Neuronal stem cell (in vitro differentiated cells): Measurements from ENCODE around the gene BAG3.

ENCODE experiments used
- DNase-seq: peaks from one replicate; pipeline ENCODE4 v3.0.0-alpha.2; 2013; ENCODE audit warnings: low spot score
- H2AFZ ChIP-seq: one replicate; pipeline ENCODE4 v1.6.1; 2013; ENCODE audit warnings: mild to moderate bottlenecking, low read length, inconsistent platforms
- H2AK5ac ChIP-seq: 2 replicates; pipeline ENCODE4 v1.6.1; 2013; ENCODE audit warnings: low read depth, mild to moderate bottlenecking, inconsistent platforms, low read length, moderate library complexity, mixed read lengths
- H2BK120ac ChIP-seq: 2 replicates; pipeline ENCODE4 v1.6.1; 2013; ENCODE audit warnings: low read depth, mild to moderate bottlenecking, inconsistent platforms, low read length, moderate library complexity, mixed read lengths
- H2BK12ac ChIP-seq: one replicate; pipeline ENCODE4 v1.6.1; 2013; ENCODE audit warnings: low read length, inconsistent platforms
- H2BK15ac ChIP-seq: 2 replicates; pipeline ENCODE4 v1.6.1; 2013; ENCODE audit warnings: mild to moderate bottlenecking, low read length, inconsistent platforms, mixed read lengths
- H2BK5ac ChIP-seq: one replicate; pipeline ENCODE4 v1.6.1; 2013; ENCODE audit warnings: inconsistent platforms, mild to moderate bottlenecking, low read length, moderate library complexity
- H3K14ac ChIP-seq: one replicate; pipeline ENCODE4 v1.6.1; 2013; ENCODE audit warnings: low read length, inconsistent platforms
- H3K18ac ChIP-seq: 2 replicates; pipeline ENCODE4 v1.6.1; 2013; ENCODE audit warnings: low read length, inconsistent platforms
- H3K23ac ChIP-seq: 2 replicates; pipeline ENCODE4 v1.6.1; 2013; ENCODE audit warnings: low read depth, mild to moderate bottlenecking, mixed read lengths, low read length, inconsistent platforms; ENCODE audit not compliant: poor library complexity
- H3K27ac ChIP-seq: replicated peaks from 3 replicates; pipeline ENCODE4 v1.5.1; 2013; ENCODE audit warnings: low read length, inconsistent platforms
- H3K27me3 ChIP-seq, 3 experiments: 2 replicates each; pipeline ENCODE4 v1.6.1; 2013; ENCODE audit warnings: low read length in 3 of 3, mild to moderate bottlenecking in 2 of 3, inconsistent platforms in 1 of 3, low read depth in 1 of 3, mixed read lengths in 1 of 3, moderate library complexity in 1 of 3; ENCODE audit not compliant: control insufficient read depth in 3 of 3, insufficient read depth in 3 of 3
- H3K36me3 ChIP-seq, 2 donors: replicated peaks in 1 of 2; 2 replicates each; pipeline ENCODE4 v1.6.1; 2013; ENCODE audit warnings: low read length in 2 of 2; ENCODE audit not compliant: control insufficient read depth in 2 of 2, insufficient read depth in 2 of 2
- H3K4ac ChIP-seq: 2 replicates; pipeline ENCODE4 v1.6.1; 2013; ENCODE audit warnings: inconsistent platforms, mild to moderate bottlenecking, low read length, moderate library complexity
- H3K4me1 ChIP-seq, 2 donors: 1 replicate in 1 of 2; 2 replicates in 1 of 2; pipeline ENCODE4 v1.6.1; 2013; ENCODE audit warnings: low read length in 2 of 2, low read depth in 1 of 2; ENCODE audit not compliant: control insufficient read depth in 2 of 2, insufficient read depth in 1 of 2
- H3K4me2 ChIP-seq: one replicate; pipeline ENCODE4 v1.6.1; 2013; ENCODE audit warnings: mild to moderate bottlenecking, low read length, inconsistent platforms; ENCODE audit not compliant: insufficient read depth, poor library complexity, severe bottlenecking
- H3K4me3 ChIP-seq, 2 donors: 2 replicates each; pipeline ENCODE4 v1.5.1; 2013; ENCODE audit warnings: low read length in 2 of 2, mild to moderate bottlenecking in 2 of 2, inconsistent platforms in 1 of 2, moderate library complexity in 1 of 2
- H3K79me1 ChIP-seq: one replicate; pipeline ENCODE4 v1.6.1; 2013; ENCODE audit warnings: low read depth, mild to moderate bottlenecking, inconsistent platforms, low read length, moderate library complexity
- H3K9ac ChIP-seq: one replicate; pipeline ENCODE4 v1.6.1; 2013; ENCODE audit warnings: mild to moderate bottlenecking, low read depth, low read length, inconsistent platforms; ENCODE audit not compliant: poor library complexity
- H3K9me3 ChIP-seq, 2 donors: replicated peaks in 1 of 2; 2 replicates each; pipeline versions ENCODE3 to v1.6.1; 2013; ENCODE audit warnings: low read length in 2 of 2, mild to moderate bottlenecking in 2 of 2, inconsistent platforms in 1 of 2, low read depth in 1 of 2, mixed read lengths in 1 of 2, moderate library complexity in 1 of 2; ENCODE audit not compliant: control insufficient read depth in 2 of 2, insufficient read depth in 1 of 2
- H4K8ac ChIP-seq: one replicate; pipeline ENCODE4 v1.6.1; 2013; ENCODE audit warnings: low read depth, mild to moderate bottlenecking, inconsistent platforms, low read length, moderate library complexity
- H4K91ac ChIP-seq: one replicate; pipeline ENCODE4 v1.6.1; 2013; ENCODE audit warnings: low read length, low read depth, mild to moderate bottlenecking, inconsistent platforms; ENCODE audit not compliant: poor library complexity
- WGBS, 2 donors: extraction: QIAGEN DNeasy Blood & Tissue Kit; methylation state at CpG; one replicate each; pipeline ENCODE4 v1.1.7; 2013; ENCODE audit warnings: missing lambda C conversion rate in 2 of 2, mixed read lengths in 1 of 2; ENCODE audit not compliant: insufficient read length in 2 of 2, insufficient replicate concordance in 1 of 2; ENCODE audit errors: extremely low coverage in 2 of 2; 5-methylcytosine and 5-hydroxymethylcytosine counted together

BAG3 gene

DNA sequence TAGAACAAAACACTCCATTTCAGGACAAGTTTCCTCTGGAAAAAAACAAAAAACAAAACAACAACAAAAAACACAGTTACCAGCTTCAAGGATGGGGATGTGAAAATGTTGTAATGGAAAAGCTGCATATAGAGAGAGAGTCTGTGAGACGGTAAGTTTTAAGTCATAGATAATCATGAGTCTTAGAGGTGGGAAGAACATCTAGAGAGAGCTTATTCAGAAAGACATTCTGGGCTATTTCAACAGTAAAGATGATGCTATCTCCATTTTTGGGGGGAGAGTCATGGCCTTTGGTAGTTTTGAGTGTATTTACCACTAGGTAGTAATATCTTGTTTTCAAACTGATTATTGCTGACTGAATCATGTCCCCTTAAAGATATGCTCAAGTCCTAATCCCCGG is 51.4 kb downstream of the BAG3 start:
- Histone ChIP-seq H2AK5ac (no peak overlapping the region), H3K36me3 (no peaks in the 10 kb centered on the region), H4K91ac (no peak overlapping the region), H2BK12ac (no peak overlapping the region), H3K18ac (no peak overlapping the region), H2BK5ac (no peak overlapping the region), H3K14ac (no peak overlapping the region), H4K8ac (no peak overlapping the region), H3K23ac (no peak overlapping the region), H2BK120ac (no peak overlapping the region), H3K27me3 (no peaks in the 10 kb centered on the region), H2AFZ (no peak overlapping the region), H3K27ac (no peak overlapping the region), H3K4ac (no peak overlapping the region), H3K9ac (no peak overlapping the region), H3K4me2 (no peak overlapping the region), H3K4me1 (peaks cover 0 to 4% of the 10 kb centered on the region in 2 donors), H3K9me3 (peaks cover 5 to 15% of the 10 kb centered on the region in 2 donors), H3K4me3 (no peak overlapping the region), H3K79me1 (no peaks in the 10 kb centered on the region), H2BK15ac (no peak overlapping the region)
- no CpG with 5 or more reads among the region's 2 CpGs for WGBS, 2 donors
- DNase-seq, result no peak

DNA sequence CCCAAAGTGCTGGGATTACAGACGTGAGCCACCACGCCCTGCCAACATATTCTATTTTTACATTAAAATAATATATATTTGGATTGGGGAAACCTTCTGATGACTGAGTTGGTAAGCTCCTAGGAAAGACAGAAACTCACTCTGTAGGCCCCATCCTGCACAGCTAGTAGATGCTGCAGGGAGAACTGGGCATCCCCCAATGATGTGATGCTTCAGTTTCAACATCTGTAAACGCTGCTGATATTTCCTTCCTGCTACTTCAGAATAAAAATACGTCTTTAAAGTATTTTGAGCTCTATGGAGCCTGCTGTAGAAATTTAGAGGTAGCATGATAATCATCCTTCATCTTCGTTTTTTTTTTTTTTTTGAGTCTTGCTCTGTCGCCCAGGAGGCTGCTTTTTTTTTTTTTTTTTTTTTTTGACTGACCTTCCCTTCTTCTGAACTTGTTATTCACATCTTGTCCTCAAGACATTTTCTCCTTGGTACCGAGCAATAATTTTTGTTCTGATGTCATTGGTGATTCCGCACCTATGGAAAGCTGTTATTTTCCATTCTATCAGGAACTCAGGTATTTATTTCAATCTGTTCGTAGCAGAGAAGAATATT is 52.8 kb downstream of the BAG3 start:
- Histone ChIP-seq H3K9ac (no peak overlapping the region), H4K91ac (no peak overlapping the region), H3K4me1 (peaks cover 0 to 4% of the 10 kb centered on the region in 2 donors), H3K79me1 (no peaks in the 10 kb centered on the region), H3K4ac (no peak overlapping the region), H2BK5ac (no peak overlapping the region), H3K4me3 (no peak overlapping the region), H4K8ac (no peak overlapping the region), H2BK120ac (no peak overlapping the region), H3K27me3 (no peaks in the 10 kb centered on the region), H3K36me3 (no peaks in the 10 kb centered on the region), H3K14ac (no peak overlapping the region), H3K18ac (no peak overlapping the region), H3K23ac (no peak overlapping the region), H2AK5ac (no peak overlapping the region), H2BK12ac (no peak overlapping the region), H2AFZ (no peak overlapping the region), H3K4me2 (no peak overlapping the region), H3K9me3 (peaks cover 8 to 17% of the 10 kb centered on the region in 2 donors), H3K27ac (no peak overlapping the region), H2BK15ac (no peak overlapping the region)
- DNase-seq, result no peak
- WGBS, 2 donors, result no CpG with 5 or more reads among the region's 9 CpGs

DNA sequence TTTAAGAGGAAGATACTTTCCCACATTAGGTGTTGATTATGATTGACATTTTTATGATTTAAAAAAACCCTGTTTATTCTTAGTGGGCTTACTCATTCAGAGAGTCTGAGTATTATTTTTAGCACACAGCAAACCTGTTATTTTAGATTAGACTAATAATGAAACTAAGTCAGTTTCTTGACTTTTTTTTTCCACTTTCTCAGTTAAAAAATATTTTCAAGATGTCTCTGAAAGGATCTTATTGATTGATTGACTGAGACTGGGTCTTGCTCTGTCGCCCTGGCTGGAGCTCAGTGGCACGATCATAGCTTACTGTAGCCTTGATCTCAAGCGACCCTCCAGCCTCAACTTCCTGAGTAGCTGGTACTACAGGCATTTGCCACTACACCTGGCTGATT is 54.3 kb downstream of the BAG3 start:
- Histone ChIP-seq H2BK15ac (no peak overlapping the region), H4K91ac (no peak overlapping the region), H3K79me1 (no peaks in the 10 kb centered on the region), H3K18ac (no peak overlapping the region), H3K4ac (no peak overlapping the region), H3K9me3 (peaks cover 8 to 17% of the 10 kb centered on the region in 2 donors), H2BK12ac (no peak overlapping the region), H2AFZ (no peak overlapping the region), H2BK5ac (no peak overlapping the region), H3K9ac (no peak overlapping the region), H2BK120ac (no peak overlapping the region), H3K4me2 (no peak overlapping the region), H3K4me1 (peaks cover 0 to 4% of the 10 kb centered on the region in 2 donors), H3K36me3 (no peaks in the 10 kb centered on the region), H3K4me3 (no peak overlapping the region), H3K14ac (no peak overlapping the region), H4K8ac (no peak overlapping the region), H2AK5ac (no peak overlapping the region), H3K27me3 (no peaks in the 10 kb centered on the region), H3K27ac (no peak overlapping the region), H3K23ac (no peak overlapping the region)
- no peak for DNase-seq
- no CpG with 5 or more reads among the region's 3 CpGs for WGBS, 2 donors

DNA sequence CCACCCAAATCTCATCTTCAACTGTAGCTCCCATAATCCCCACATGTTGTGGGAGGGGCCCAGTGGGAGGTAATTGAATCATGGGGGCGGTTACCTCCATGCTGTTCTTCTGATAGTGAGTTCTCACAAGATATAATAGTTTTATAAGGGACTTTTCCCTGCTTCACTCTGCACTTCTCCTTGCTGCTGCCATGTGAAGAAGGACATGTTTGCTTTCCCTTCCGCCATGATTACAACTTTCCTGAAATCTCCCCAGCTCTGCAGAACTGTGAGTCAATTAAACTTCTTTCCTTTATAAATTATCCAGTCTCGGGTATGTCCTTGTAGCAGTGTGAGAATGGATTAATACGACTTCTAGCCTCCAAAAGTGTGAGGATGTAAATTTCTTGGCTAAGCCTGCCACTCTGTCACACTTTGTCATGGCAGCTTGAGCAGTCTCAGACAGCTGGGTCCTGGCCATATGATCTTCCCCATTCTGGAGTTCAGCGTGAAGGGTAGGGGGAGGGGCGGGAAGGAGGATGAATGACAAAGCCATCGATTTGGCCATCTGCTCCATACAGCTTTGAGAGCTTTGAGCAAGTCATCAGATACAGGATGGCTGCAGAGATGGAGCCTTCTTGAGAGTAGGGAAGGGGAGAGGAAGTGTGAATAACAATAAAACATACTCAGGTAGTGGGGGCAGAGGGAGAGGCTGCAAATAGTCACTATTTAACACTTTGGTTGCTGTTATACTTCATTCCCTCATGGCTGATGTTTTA is 55.5 kb downstream of the BAG3 start:
- Histone ChIP-seq H3K14ac (no peak overlapping the region), H3K18ac (no peak overlapping the region), H3K23ac (no peak overlapping the region), H3K9ac (no peak overlapping the region), H4K91ac (no peak overlapping the region), H2AFZ (no peak overlapping the region), H3K4me3 (no peak overlapping the region), H3K4me1 (peaks cover 0 to 4% of the 10 kb centered on the region in 2 donors), H3K4ac (no peak overlapping the region), H3K36me3 (no peaks in the 10 kb centered on the region), H3K4me2 (no peak overlapping the region), H3K27ac (no peak overlapping the region), H2BK120ac (no peak overlapping the region), H3K79me1 (no peaks in the 10 kb centered on the region), H2BK5ac (no peak overlapping the region), H3K27me3 (no peaks in the 10 kb centered on the region), H2BK15ac (no peak overlapping the region), H3K9me3 (peaks cover 9 to 20% of the 10 kb centered on the region in 2 donors), H4K8ac (no peak overlapping the region), H2BK12ac (no peak overlapping the region), H2AK5ac (no peak overlapping the region)
- no peak for DNase-seq
- WGBS, 2 donors, result no CpG with 5 or more reads among the region's 7 CpGs
